GM21360 (cell line): ENCODE data around the gene ADCY7.

ENCODE experiments used
- ATAC-seq: cut with Tn5 transposase; IDR thresholded peaks from one replicate; pipeline ENCODE4 v1.9.1; 2021; ENCODE audit warnings: mild to moderate bottlenecking, moderate library complexity; ENCODE audit not compliant: unreplicated experiment

Gene ADCY7

GRCh38 chr16:50279504-50279865, 13.1 kb downstream of the ADCY7 start:
- no peak for ATAC-seq

- ATAC-seq: no peak
Measured at GRCh38 chr16:50280932-50281331, 14.6 kb downstream of the ADCY7 start.

GRCh38 chr16:50281391-50282009, 15.1 kb downstream of the ADCY7 start:
- ATAC-seq: no peak

- peak; percentile 90 for ATAC-seq
Measured at GRCh38 chr16:50282010-50282538, 15.7 kb downstream of the ADCY7 start.

- ATAC-seq: no peak
Measured at GRCh38 chr16:50282955-50283631, 16.7 kb downstream of the ADCY7 start.

- ATAC-seq: no peak
Measured at GRCh38 chr16:50284131-50284911, 18.0 kb downstream of the ADCY7 start.

- ATAC-seq: no peak
Measured at GRCh38 chr16:50285406-50286003, 19.2 kb downstream of the ADCY7 start.

- no peak for ATAC-seq
Measured at GRCh38 chr16:50286681-50287080, 20.3 kb downstream of the ADCY7 start.

GRCh38 chr16:50288026-50288425, 21.7 kb downstream of the ADCY7 start:
- no peak for ATAC-seq

GRCh38 chr16:50288920-50289319, 22.6 kb downstream of the ADCY7 start:
- ATAC-seq: no peak

GRCh38 chr16:50289950-50290764, 23.8 kb downstream of the ADCY7 start:
- no peak for ATAC-seq

- no peak for ATAC-seq
Measured at GRCh38 chr16:50290856-50291255, 24.5 kb downstream of the ADCY7 start.

- ATAC-seq: no peak
Measured at GRCh38 chr16:50291719-50292565, 25.6 kb downstream of the ADCY7 start.

- no peak for ATAC-seq
Measured at GRCh38 chr16:50292566-50292948, 26.2 kb downstream of the ADCY7 start.

- no peak for ATAC-seq
Measured at GRCh38 chr16:50293041-50293783, 26.9 kb downstream of the ADCY7 start.

GRCh38 chr16:50293994-50294855, 27.9 kb downstream of the ADCY7 start:
- ATAC-seq: no peak

GRCh38 chr16:50294955-50295354, 28.6 kb downstream of the ADCY7 start:
- ATAC-seq: no peak

- ATAC-seq: no peak
Measured at GRCh38 chr16:50295541-50296132, 29.3 kb downstream of the ADCY7 start.
